Naive thymus-derived CD4-positive, alpha-beta T cell (primary cell): ENCODE results near the gene KRT32. TPM values are rescaled to one million over a fixed set of nuclear protein-coding genes. Genes with fewer than 3 reads are reported as not detected.

Source experiments
- ATAC-seq: fragments of 150-1000 bp; cut with Tn5 transposase; 2 replicates; pipeline ENCODE4 v1.10.0; 2021; ENCODE audit warnings: mild to moderate bottlenecking, moderate library complexity
- CTCF ChIA-PET: fragments of 350-600 bp; sonication (Branson Sonifier 250); formaldehyde crosslinking; loops from one replicate; lab custom pipeline; 2021; ENCODE audit warnings: antibody characterized with exemption; lab: Charles Lee
- POLR2A ChIA-PET: fragments of 350-600 bp; sonication (Branson Sonifier 250); formaldehyde crosslinking; loops from one replicate; lab custom pipeline; 2021; ENCODE audit warnings: antibody characterized with exemption, inconsistent platforms; lab: Charles Lee
- DNase-seq, 9 donors: peaks; one replicate each; pipeline versions ENCODE4 v3.0.0 to v3.0.0-alpha.2; 2020 to 2022; ENCODE audit warnings: mixed read lengths in 1 of 9
- H3K27ac ChIP-seq: one replicate; pipeline ENCODE4 v1.7.0; 2013; ENCODE audit warnings: mild to moderate bottlenecking, low read depth, low read length, moderate library complexity
- H3K27me3 ChIP-seq, 2 donors: one replicate each; pipeline ENCODE4 v1.7.0; 2013; ENCODE audit warnings: low read length in 2 of 2, mild to moderate bottlenecking in 2 of 2, moderate library complexity in 2 of 2; ENCODE audit not compliant: control insufficient read depth in 2 of 2, insufficient read depth in 2 of 2
- H3K36me3 ChIP-seq, 3 experiments: 1 replicate in 2 of 3; 2 replicates in 1 of 3; pipeline ENCODE4 v1.7.0; 2013; ENCODE audit warnings: low read length in 3 of 3, mild to moderate bottlenecking in 3 of 3, moderate library complexity in 1 of 3; ENCODE audit not compliant: insufficient read depth in 3 of 3, control insufficient read depth in 2 of 3
- H3K4me1 ChIP-seq, 2 donors: one replicate each; pipeline ENCODE4 v1.7.0; 2013; ENCODE audit warnings: low read length in 2 of 2, mild to moderate bottlenecking in 2 of 2, moderate library complexity in 1 of 2; ENCODE audit not compliant: control insufficient read depth in 2 of 2, insufficient read depth in 2 of 2
- H3K4me3 ChIP-seq: 2 replicates; pipeline ENCODE4 v1.7.0; 2013; ENCODE audit warnings: mild to moderate bottlenecking, low read length
- H3K9me3 ChIP-seq, 3 experiments: 1 replicate in 2 of 3; 2 replicates in 1 of 3; pipeline ENCODE4 v1.7.0; 2013; ENCODE audit warnings: low read length in 3 of 3; ENCODE audit not compliant: control insufficient read depth in 2 of 3
- H3K27ac Mint-ChIP-seq, 9 donors: one replicate each; pipeline ENCODE4 v1.8.0; 2020 to 2022; ENCODE audit warnings: mixed read lengths in 9 of 9, mild to moderate bottlenecking in 8 of 9, moderate library complexity in 5 of 9, inconsistent platforms in 2 of 9
- H3K27me3 Mint-ChIP-seq, 5 donors: one replicate each; pipeline ENCODE4 v1.8.0; 2021 to 2022; ENCODE audit warnings: mixed read lengths in 5 of 5, mild to moderate bottlenecking in 1 of 5
- H3K36me3 Mint-ChIP-seq, 5 donors: one replicate each; pipeline ENCODE4 v1.8.0; 2020 to 2022; ENCODE audit warnings: mixed read lengths in 5 of 5, mild to moderate bottlenecking in 3 of 5, inconsistent platforms in 1 of 5
- H3K4me1 Mint-ChIP-seq, 7 donors: one replicate each; pipeline ENCODE4 v1.8.0; 2020 to 2022; ENCODE audit warnings: mixed read lengths in 7 of 7, mild to moderate bottlenecking in 3 of 7, inconsistent platforms in 1 of 7
- H3K4me3 Mint-ChIP-seq, 10 donors: one replicate each; pipeline ENCODE4 v1.8.0; 2020 to 2022; ENCODE audit warnings: mild to moderate bottlenecking in 10 of 10, mixed read lengths in 10 of 10, moderate library complexity in 6 of 10, inconsistent platforms in 2 of 10
- H3K9me3 Mint-ChIP-seq, 11 donors: one replicate each; pipeline ENCODE4 v1.8.0; 2020 to 2022; ENCODE audit warnings: mixed read lengths in 11 of 11, mild to moderate bottlenecking in 4 of 11, inconsistent platforms in 1 of 11, moderate library complexity in 1 of 11
- intact Hi-C, 2 donors: fragments of 100-400 bp; cut with micrococcal nuclease; formaldehyde crosslinking; loops; one replicate each; pipeline ENCODE4 v1.15.1; 2023
- polyA plus RNA-seq, 2 donors: library from polyadenylated mRNA; unstranded; fragments of 300-500 nt; fragmentation: Illumina TruSeq; gene quantifications; one replicate each; pipeline ENCODE4 v1.2.3, GENCODE V29; 2021
- total RNA-seq, 6 experiments: library from RNA in 5 of 6; stranded (reverse) in 5 of 6; gene quantifications; 1 replicate in 5 of 6; 2 replicates in 1 of 6; pipeline ENCODE4 v1.2.3 and lab custom pipeline; 2021 to 2026

The KRT32 gene
- total and polyA plus RNA-seq, 7 experiments from 2014 or later: not detected

- Histone ChIP-seq H3K4me3 (no peak overlapping the region), H3K9me3 (no peaks in the 10 kb centered on the region), H3K27ac (no peak overlapping the region), H3K27me3 (no peaks in the 10 kb centered on the region), H3K4me1 (no peaks in the 10 kb centered on the region), H3K36me3 (no peaks in the 10 kb centered on the region)
- DNase-seq: no peak
- ChIA-PET POLR2A (no interaction called here), CTCF (no interaction called here)
- Mint-ChIP-seq H3K4me3 (no peak overlapping the region), H3K9me3 (no peaks in the 10 kb centered on the region), H3K4me1 (no peaks in the 10 kb centered on the region), H3K36me3 (no peaks in the 10 kb centered on the region), H3K27me3 (no peaks in the 10 kb centered on the region), H3K27ac (no peak overlapping the region)
- intact Hi-C loops: no loop called here
- ATAC-seq: no peak
Observed at GRCh38 chr17:41511116-41511515, 43.9 kb upstream of the KRT32 start.

GRCh38 chr17:41510251-41511065 is 43.3 kb upstream of the KRT32 start:
- H3K4me3 ChIP-seq: no peak overlapping the region
- H3K4me3 Mint-ChIP-seq: no peak overlapping the region
- H3K9me3 Mint-ChIP-seq: no peaks in the 10 kb centered on the region
- no peaks in the 10 kb centered on the region for H3K4me1 Mint-ChIP-seq
- no peaks in the 10 kb centered on the region for H3K9me3 ChIP-seq
- ChIA-PET CTCF (no interaction called here), POLR2A (no interaction called here)
- H3K36me3 Mint-ChIP-seq: no peaks in the 10 kb centered on the region
- DNase-seq (no peak), ATAC-seq (no peak)
- H3K27ac ChIP-seq: no peak overlapping the region
- no peaks in the 10 kb centered on the region for H3K36me3 ChIP-seq
- no peak overlapping the region for H3K27ac Mint-ChIP-seq
- intact Hi-C loops: no loop called here
- H3K27me3 Mint-ChIP-seq: no peaks in the 10 kb centered on the region
- H3K27me3 ChIP-seq: no peaks in the 10 kb centered on the region
- H3K4me1 ChIP-seq: no peaks in the 10 kb centered on the region

- Histone ChIP-seq H3K9me3 (no peaks in the 10 kb centered on the region), H3K4me3 (no peak overlapping the region), H3K27ac (no peak overlapping the region), H3K36me3 (no peaks in the 10 kb centered on the region), H3K4me1 (no peaks in the 10 kb centered on the region), H3K27me3 (no peaks in the 10 kb centered on the region)
- Mint-ChIP-seq H3K27me3 (no peaks in the 10 kb centered on the region), H3K4me3 (no peak overlapping the region), H3K9me3 (peaks cover 0 to 2% (median 0%) of the 10 kb centered on the region in 11 donors), H3K27ac (no peak overlapping the region), H3K36me3 (no peaks in the 10 kb centered on the region), H3K4me1 (no peaks in the 10 kb centered on the region)
- intact Hi-C loops: no loop called here
- ATAC-seq: no peak
- ChIA-PET POLR2A (interaction anchor here (0.6 kb wide), 1 partner anchor 445 kb away, joined by 3 read pairs; no protein-coding TSS in a partner anchor), CTCF (no interaction called here)
- no peak for DNase-seq
Observed at GRCh38 chr17:41507315-41507880, 40.2 kb upstream of the KRT32 start.

- Histone ChIP-seq H3K4me1 (no peaks in the 10 kb centered on the region), H3K36me3 (no peaks in the 10 kb centered on the region), H3K9me3 (no peaks in the 10 kb centered on the region), H3K27ac (no peak overlapping the region), H3K4me3 (no peak overlapping the region), H3K27me3 (no peaks in the 10 kb centered on the region)
- DNase-seq (no peak), ATAC-seq (no peak)
- H3K4me1 Mint-ChIP-seq: no peaks in the 10 kb centered on the region
- intact Hi-C loops: no loop called here
- H3K27ac Mint-ChIP-seq: no peak overlapping the region
- POLR2A ChIA-PET: no interaction called here
- peaks cover 0 to 2% (median 0%) of the 10 kb centered on the region in 11 donors for H3K9me3 Mint-ChIP-seq
- no peaks in the 10 kb centered on the region for H3K36me3 Mint-ChIP-seq
- CTCF ChIA-PET: interaction anchor here (0.9 kb wide), 1 partner anchor 28 kb away, joined by 3 read pairs; no protein-coding TSS in a partner anchor
- no peaks in the 10 kb centered on the region for H3K27me3 Mint-ChIP-seq
- H3K4me3 Mint-ChIP-seq: no peak overlapping the region
Observed at GRCh38 chr17:41505809-41506767, 38.9 kb upstream of the KRT32 start.

- ChIA-PET POLR2A (no interaction called here), CTCF (interaction anchor here (0.9 kb wide), 1 partner anchor 27 kb away, joined by 3 read pairs; no protein-coding TSS in a partner anchor)
- Histone ChIP-seq H3K27ac (no peak within 1 kb of the TSS), H3K9me3 (no peaks in the 10 kb centered on the region), H3K36me3 (no peaks in the 10 kb centered on the region), H3K4me1 (no peaks in the 10 kb centered on the region), H3K27me3 (no peaks in the 10 kb centered on the region), H3K4me3 (no peak within 1 kb of the TSS)
- intact Hi-C loops: no loop called here
- peaks cover 0 to 2% (median 0%) of the 10 kb centered on the region in 11 donors for H3K9me3 Mint-ChIP-seq
- peak within 1 kb of the TSS in 1 of 9 donors; percentile 36 for H3K27ac Mint-ChIP-seq
- no peak for ATAC-seq
- no peaks in the 10 kb centered on the region for H3K27me3 Mint-ChIP-seq
- H3K4me1 Mint-ChIP-seq: peaks cover 0 to under 1% (median 0%) of the 10 kb centered on the region in 7 donors
- no peak within 1 kb of the TSS for H3K4me3 Mint-ChIP-seq
- DNase-seq: no peak
- H3K36me3 Mint-ChIP-seq: no peaks in the 10 kb centered on the region
Observed at GRCh38 chr17:41505007-41505808, 38.0 kb upstream of the KRT32 start, which contains the start of gene KRT13. Gene KRT13, minus strand, starts transcription at chr17:41505612. Its CDS starts 62 bp downstream, at chr17:41505550.
